Fibroblast of pulmonary artery (primary cell): ENCODE measurements around the gene CTSO.

Source experiments
- DNase-seq: peaks from one replicate; pipeline ENCODE4 v3.0.0-alpha.2; 2010; ENCODE audit warnings: low read depth
- H3K4me3 ChIP-seq: replicated peaks from 2 replicates; pipeline ENCODE4 v1.5.1; 2011; ENCODE audit warnings: low read depth, mild to moderate bottlenecking, control low read depth, low read length, moderate library complexity
- CTCF ChIP-seq: IDR thresholded peaks from 2 replicates; pipeline ENCODE4 v1.5.1; 2011; ENCODE audit warnings: mild to moderate bottlenecking, control low read depth, low read length, inconsistent platforms; ENCODE audit errors: missing control alignments

CTSO gene

GRCh38 chr4:155953151-155954117 is at the start of gene CTSO:
CTSO (minus strand) TSS chr4:155953866; CDS start chr4:155953847, 19 bp downstream.
- H3K4me3 ChIP-seq = peak within 1 kb of the TSS; percentile 81
- TF ChIP-seq CTCF = peak; percentile 62
- peak; percentile 88 for DNase-seq

GRCh38 chr4:156000491-156000890 is 46.8 kb upstream of the CTSO start:
- no peak overlapping the region for H3K4me3 ChIP-seq
- no peak for TF ChIP-seq CTCF
- no peak for DNase-seq

DNA sequence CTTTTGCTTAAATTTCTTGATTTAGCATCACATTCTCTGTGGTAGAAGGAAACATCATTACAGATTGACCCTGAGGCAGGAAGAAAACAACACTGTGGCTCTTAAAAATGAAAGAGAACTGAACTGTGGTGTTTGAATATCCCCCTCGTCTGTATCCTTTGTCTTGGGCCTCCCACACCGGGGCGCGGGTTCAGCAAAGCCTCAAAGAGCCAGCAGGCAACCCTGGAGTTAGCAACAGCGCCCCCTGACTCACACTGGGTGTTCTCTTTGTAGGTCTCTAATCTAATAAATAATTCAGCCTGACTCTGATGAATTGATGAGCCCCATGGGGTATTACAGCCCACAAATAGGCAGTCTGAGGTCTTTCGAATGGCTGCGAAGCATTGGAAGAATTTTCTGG is 46.1 kb upstream of the CTSO start:
- TF ChIP-seq CTCF = peak; percentile 12
- no peak overlapping the region for H3K4me3 ChIP-seq
- no peak for DNase-seq

- DNase-seq = no peak
- TF ChIP-seq CTCF = no peak
- no peak overlapping the region for H3K4me3 ChIP-seq
Measured at GRCh38 chr4:155995069-155995468, 41.4 kb upstream of the CTSO start.

DNA sequence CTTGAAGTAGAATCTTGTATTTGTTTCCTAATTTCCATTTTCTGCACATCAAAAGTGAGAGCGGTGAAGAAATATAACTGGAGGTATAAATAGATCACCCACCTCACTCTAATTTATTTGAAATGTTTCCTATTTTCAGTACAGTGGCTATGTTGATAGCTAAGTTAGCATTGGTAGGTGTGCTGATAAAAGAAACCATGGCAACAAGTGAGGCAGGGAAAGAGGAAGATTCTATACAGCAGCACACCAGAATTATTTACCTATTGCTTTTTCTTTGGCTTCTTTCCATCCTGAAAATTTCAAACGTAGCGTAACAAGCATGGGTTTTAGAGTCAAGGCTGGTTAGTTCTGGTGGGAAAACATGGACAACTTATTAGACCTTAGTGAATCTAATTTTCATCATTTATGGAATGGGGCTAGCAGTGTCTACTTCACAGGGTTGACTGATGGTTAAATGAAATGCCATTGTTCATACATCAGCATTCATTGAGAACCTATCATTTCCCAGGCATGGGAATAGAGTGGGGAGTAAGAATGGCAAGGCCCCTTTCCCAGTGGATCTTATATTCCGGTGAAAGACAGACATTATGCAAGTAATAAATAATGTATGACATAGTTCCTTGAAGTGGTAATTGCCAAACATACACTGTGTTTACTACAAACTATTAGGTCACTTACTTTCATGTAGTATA is 30.6 kb upstream of the CTSO start:
- H3K4me3 ChIP-seq = no peak overlapping the region
- TF ChIP-seq CTCF = no peak
- no peak for DNase-seq

- TF ChIP-seq CTCF = no peak
- DNase-seq = no peak
- H3K4me3 ChIP-seq = no peak overlapping the region
Measured at GRCh38 chr4:155982736-155983385, 29.2 kb upstream of the CTSO start.
